ENCODE data around the gene ATP7A.

- TF ChIP-seq EZH2 (IDR thresholded peaks at IDR 0.05; ENCODE audit: insufficient read depth, low read length) (no peak), CTCF (IDR thresholded peaks at IDR 0.05; ENCODE audit: insufficient read depth, low read depth, low read length) (no peak)
Observed at GRCh38 chrX:77936299-77936698, 25.8 kb downstream of the ATP7A start.

Measured in astrocyte (in vitro differentiated cells and primary cell).